Endothelial cell of umbilical vein (primary cell): ENCODE results near the gene CUTA. TPM values are rescaled to one million over a fixed set of nuclear protein-coding genes. Genes with fewer than 3 reads are reported as not detected.

Source experiments
- BruUV-seq: library from RNA; stranded (reverse); fragments of 400-500 nt; replicated peaks from 2 replicates; lab custom pipeline; 2021; lab: Mats Ljungman, UMichigan
- CTCF ChIA-PET: fragments of 300-600, 350-600 bp; sonication (Branson Sonifier 250); formaldehyde crosslinking; loops from one replicate; lab custom pipeline; 2021; ENCODE audit warnings: antibody characterized with exemption, inconsistent platforms; lab: Charles Lee
- POLR2A ChIA-PET: fragments of 300-600, 350-600 bp; sonication (Branson Sonifier 250); formaldehyde crosslinking; loops from one replicate; lab custom pipeline; 2021; ENCODE audit warnings: antibody characterized with exemption, inconsistent platforms; lab: Charles Lee
- DNase-seq: peaks from one replicate; pipeline ENCODE4 v3.0.0-alpha.2; 2011; ENCODE audit warnings: low read depth, low spot score
- FAIRE-seq: peaks from 2 replicates; lab custom pipeline; 2011; peaks lifted over from hg19 to GRCh38; lab: Jason Lieb, UNC
- H2AFZ ChIP-seq: 2 replicates; pipeline ENCODE4 v1.6.0; 2012; ENCODE audit warnings: low read depth, low read length, control low read depth, inconsistent platforms
- H3K27ac ChIP-seq: 2 replicates; pipeline ENCODE4 v1.5.1; 2011; ENCODE audit warnings: low read depth, mild to moderate bottlenecking, control low read depth, low read length, moderate library complexity; ENCODE audit not compliant: insufficient read depth
- H3K27me3 ChIP-seq, 2 experiments: 2 replicates each; pipeline versions ENCODE4 v1.6.0 to v1.6.1; 2011; ENCODE audit warnings: low read length in 2 of 2, mixed read lengths in 1 of 2; ENCODE audit not compliant: control insufficient read depth in 2 of 2, insufficient read depth in 2 of 2
- H3K36me3 ChIP-seq, 2 experiments: 2 replicates in 1 of 2; 3 replicates in 1 of 2; pipeline ENCODE4 v1.5.1; 2011; ENCODE audit warnings: low read length in 2 of 2, mild to moderate bottlenecking in 1 of 2, moderate library complexity in 1 of 2; ENCODE audit not compliant: control insufficient read depth in 2 of 2, insufficient read depth in 2 of 2; ENCODE audit errors: extremely low read depth in 1 of 2
- H3K4me1 ChIP-seq: 3 replicates; pipeline ENCODE4 v1.5.1; 2011; ENCODE audit warnings: mild to moderate bottlenecking, low read length; ENCODE audit not compliant: control insufficient read depth, insufficient read depth; ENCODE audit errors: extremely low read depth
- H3K4me2 ChIP-seq: 2 replicates; pipeline ENCODE4 v1.6.1; 2011; ENCODE audit warnings: low read length, control low read depth, mixed read lengths; ENCODE audit not compliant: insufficient read depth
- H3K4me3 ChIP-seq, 3 experiments: fragments of 200-600 bp in 1 of 3; sonication (generic), shearing (Covaris generic) in 1 of 3; replicated peaks in 1 of 3; 2 replicates each; pipeline ENCODE4 v1.5.1; 2011 to 2016; ENCODE audit warnings: control low read depth in 3 of 3, low read length in 3 of 3, mild to moderate bottlenecking in 2 of 3, inconsistent platforms in 1 of 3, low read depth in 1 of 3, moderate library complexity in 1 of 3; ENCODE audit not compliant: insufficient read depth in 1 of 3
- H3K79me2 ChIP-seq: 2 replicates; pipeline ENCODE4 v1.6.0; 2012; ENCODE audit warnings: low read length, inconsistent platforms; ENCODE audit not compliant: control insufficient read depth, insufficient read depth
- H3K9ac ChIP-seq: replicated peaks from 2 replicates; pipeline ENCODE3; 2011; ENCODE audit warnings: low read length, control low read depth; ENCODE audit not compliant: insufficient read depth; ENCODE audit errors: extremely low read depth
- H3K9me1 ChIP-seq: replicated peaks from 3 replicates; pipeline ENCODE4 v1.6.0; 2011; ENCODE audit warnings: mild to moderate bottlenecking, low read length; ENCODE audit not compliant: control insufficient read depth, insufficient read depth; ENCODE audit errors: extremely low read depth
- H3K9me3 ChIP-seq: replicated peaks from 2 replicates; pipeline ENCODE4 v1.5.1; 2012; ENCODE audit warnings: low read length, inconsistent platforms; ENCODE audit not compliant: control insufficient read depth, insufficient read depth
- H4K20me1 ChIP-seq: replicated peaks from 2 replicates; pipeline ENCODE3; 2011; ENCODE audit warnings: mild to moderate bottlenecking, low read length; ENCODE audit not compliant: control insufficient read depth, insufficient read depth; ENCODE audit errors: extremely low read depth
- CTCF ChIP-seq, 2 donors: IDR thresholded peaks; 1 replicate in 1 of 2; 2 replicates in 1 of 2; pipeline ENCODE4 v1.5.1; 2011; ENCODE audit warnings: low read length in 2 of 2, mild to moderate bottlenecking in 2 of 2, moderate library complexity in 2 of 2, control low read depth in 1 of 2, inconsistent platforms in 1 of 2, low read depth in 1 of 2; ENCODE audit not compliant: insufficient read depth in 1 of 2; ENCODE audit errors: extremely low read depth in 1 of 2
- EZH2 ChIP-seq: IDR thresholded peaks from 2 replicates; pipeline ENCODE4 v1.6.1; 2012; ENCODE audit warnings: borderline replicate concordance, low read depth, mild to moderate bottlenecking, moderate library complexity, low read length, inconsistent platforms; ENCODE audit not compliant: severe bottlenecking
- FOS ChIP-seq: IDR thresholded peaks from 2 replicates; pipeline ENCODE4 v1.6.1; 2011; ENCODE audit warnings: mild to moderate bottlenecking, low read length, moderate library complexity, borderline replicate concordance; ENCODE audit not compliant: insufficient read depth
- GATA2 ChIP-seq: IDR thresholded peaks from 2 replicates; pipeline ENCODE4 v1.7.0; 2011; ENCODE audit warnings: low read depth, mild to moderate bottlenecking, moderate library complexity, mixed read lengths, low read length; ENCODE audit not compliant: insufficient read length, insufficient read depth
- JUN ChIP-seq: IDR thresholded peaks from 2 replicates; pipeline ENCODE4 v1.6.1; 2011; ENCODE audit warnings: borderline replicate concordance, low read depth; ENCODE audit not compliant: insufficient read length, insufficient read depth
- MAX ChIP-seq: IDR thresholded peaks from 2 replicates; pipeline ENCODE4 v1.6.1; 2011; ENCODE audit not compliant: insufficient read depth, insufficient read length
- MYC ChIP-seq: IDR thresholded peaks from one replicate; pipeline ENCODE4 v1.6.1; 2011; ENCODE audit warnings: mild to moderate bottlenecking, low read depth, low read length
- POLR2A ChIP-seq: IDR thresholded peaks from 2 replicates; pipeline ENCODE4 v1.6.1; 2012; ENCODE audit warnings: low read depth, mild to moderate bottlenecking, control low read depth, low read length
- POLR2AphosphoS5 ChIP-seq: IDR thresholded peaks from 2 replicates; pipeline ENCODE4 v1.6.1; 2012; ENCODE audit warnings: low read depth, mild to moderate bottlenecking, control low read depth, low read length, moderate library complexity; ENCODE audit not compliant: insufficient read depth
- dilution Hi-C: fragments of 300-500 bp; cut with MboI; formaldehyde crosslinking; loops from one replicate; pipeline ENCODE4 v1.15.0; 2019; ENCODE audit warnings: low sequenced_read_pairs; ENCODE audit not compliant: extremely low pct_ligation_motif_present
- intact Hi-C: fragments of 100-400 bp; cut with micrococcal nuclease; formaldehyde crosslinking; loops from one replicate; pipeline ENCODE4 v1.10.0; 2022
- polyA plus RNA-seq, 4 experiments: library from polyadenylated mRNA; depleted of rRNA in 3 of 4; stranded (reverse) in 3 of 4; unstranded in 1 of 4; fragments of >200 nt; gene quantifications; 2 replicates each; pipeline versions ENCODE4 v1.2.1 to v1.2.3, GENCODE V29; 2011 to 2012; ENCODE audit warnings: missing spikeins in 1 of 4
- total RNA-seq: library from RNA; stranded (reverse); gene quantifications from 2 replicates; pipeline ENCODE4 v1.2.3, GENCODE V29; 2021

The CUTA gene
- total and polyA plus RNA-seq, 2 donors (not counting 3 experiments of a cell fraction or from before 2014, with no cell fraction given): 133 to 202 TPM

DNA sequence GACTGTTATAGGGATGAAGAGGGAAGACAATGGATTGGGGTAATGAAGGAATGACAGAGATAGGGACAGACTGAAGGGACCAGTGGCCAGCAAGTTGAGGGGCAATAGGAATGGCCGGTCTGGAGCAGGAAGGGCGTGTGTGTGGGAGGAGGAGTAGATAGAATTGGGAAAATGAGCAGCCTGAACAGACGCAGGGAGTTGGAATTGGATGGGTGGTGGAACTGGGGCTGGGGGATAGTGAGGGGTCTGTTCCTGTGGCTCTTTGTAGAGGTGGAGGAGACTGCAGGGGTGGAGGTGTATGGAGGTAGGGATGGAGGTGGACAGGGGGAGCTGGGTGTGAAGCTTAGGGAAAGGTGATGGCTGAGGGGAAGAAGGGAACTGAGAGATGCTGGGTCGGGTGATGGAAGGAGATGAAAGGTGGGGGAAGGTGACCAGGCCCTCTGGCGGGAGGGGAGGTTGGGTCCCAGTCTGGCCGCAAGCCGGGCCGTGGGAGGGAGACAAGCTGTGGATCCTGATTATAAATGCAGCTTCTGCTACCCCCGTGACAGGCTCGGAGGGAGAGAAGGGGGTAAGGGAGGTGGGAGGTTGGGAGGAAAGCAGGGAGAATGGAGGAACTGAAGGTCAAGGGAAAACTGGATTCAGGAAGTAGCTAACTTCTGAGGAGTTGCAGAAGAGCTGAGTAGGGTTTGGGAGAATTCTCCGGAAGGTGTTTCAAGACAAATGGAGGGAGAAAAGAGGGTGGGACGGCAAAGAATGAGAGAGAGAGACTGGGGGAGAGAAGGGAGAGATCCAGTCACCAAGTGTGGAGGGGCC lies 7.2 kb upstream of the CUTA start:
- Histone ChIP-seq H3K27ac (peak overlapping the region; percentile 56), H3K9ac (peak overlapping the region; percentile 60), H3K4me2 (peak overlapping the region; percentile 89), H3K4me3 (peak overlapping the region; percentile 54 to 70 (median 69)), H3K27me3 (peaks cover 16% of the 10 kb centered on the region in 2 experiments), H4K20me1 (no peaks in the 10 kb centered on the region), H3K9me1 (no peaks in the 10 kb centered on the region), H3K4me1 (peaks cover 20% of the 10 kb centered on the region), H3K79me2 (no peaks in the 10 kb centered on the region), H2AFZ (peak overlapping the region; percentile 82), H3K36me3 (no peaks in the 10 kb centered on the region), H3K9me3 (no peaks in the 10 kb centered on the region)
- FAIRE-seq (no peak), DNase-seq (no peak)
- TF ChIP-seq GATA2 (no peak), MAX (no peak), JUN (no peak), FOS (no peak), EZH2 (no peak), POLR2A (no peak), POLR2AphosphoS5 (no peak), MYC (no peak), CTCF (IDR thresholded peaks at IDR 0.05; ENCODE audit: extremely low read depth in 1 of 2, insufficient read depth in 1 of 2, low read depth in 1 of 2, low read length in 2 of 2) (no peak)
- intact Hi-C loops: loop anchor here (1.0 to 5.0 kb wide), 3 partner anchors 8 to 153 kb away; partner anchors contain the start of genes RPS18 and VPS52
- ChIA-PET POLR2A (no interaction called here), CTCF (interaction anchor here (0.5 to 2.5 kb wide), 12 partner anchors 9 to 729 kb away, joined by 3 to 15 read pairs (median 4); partner anchors contain the start of genes B3GALT4, CUTA and PHF1)
- TSS peak; percentile 88 for BruUV-seq
- dilution Hi-C loops: no loop called here
